OCI-LY7 (cell line): ENCODE data around the gene CTBP2.

Experiments
- EZH2phosphoT487 ChIP-seq: fragments of 200-600 bp; sonication (generic); IDR thresholded peaks from 2 replicates; pipeline ENCODE4 v1.6.1; 2018; ENCODE audit warnings: low read depth, borderline replicate concordance, mild to moderate bottlenecking, mixed run types, antibody characterized with exemption, low read length, moderate library complexity, mixed read lengths
- TF ChIP-seq, protein P1 (sequence below): fragments of 200-600 bp; sonication (generic); conservative IDR thresholded peaks from 2 replicates; pipeline ENCODE4 v1.5.1; 2014; ENCODE audit warnings: mild to moderate bottlenecking, antibody characterized with exemption, low read length, moderate library complexity, mixed read lengths

DNA sequence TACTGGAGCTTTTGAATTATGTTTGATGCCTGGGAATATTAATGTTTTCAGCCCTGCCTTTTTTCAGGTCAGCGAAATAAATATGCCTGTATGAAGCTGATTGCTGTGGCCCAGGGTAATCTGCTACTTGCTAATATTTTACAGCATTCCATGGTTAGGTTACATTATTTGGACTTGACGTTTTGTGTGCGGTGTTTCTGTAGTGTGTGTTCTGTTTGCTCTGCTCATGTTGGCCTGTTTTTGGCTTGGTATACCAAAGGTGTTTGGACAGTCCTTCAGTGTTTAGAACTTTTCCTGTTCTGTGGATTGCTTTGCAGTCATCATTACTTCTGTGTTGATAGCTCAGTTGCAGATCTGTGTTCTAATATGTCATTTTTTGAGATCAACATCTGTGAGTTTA, 206.9 kb downstream of the CTBP2 start:
- TF ChIP-seq, protein P1, sequence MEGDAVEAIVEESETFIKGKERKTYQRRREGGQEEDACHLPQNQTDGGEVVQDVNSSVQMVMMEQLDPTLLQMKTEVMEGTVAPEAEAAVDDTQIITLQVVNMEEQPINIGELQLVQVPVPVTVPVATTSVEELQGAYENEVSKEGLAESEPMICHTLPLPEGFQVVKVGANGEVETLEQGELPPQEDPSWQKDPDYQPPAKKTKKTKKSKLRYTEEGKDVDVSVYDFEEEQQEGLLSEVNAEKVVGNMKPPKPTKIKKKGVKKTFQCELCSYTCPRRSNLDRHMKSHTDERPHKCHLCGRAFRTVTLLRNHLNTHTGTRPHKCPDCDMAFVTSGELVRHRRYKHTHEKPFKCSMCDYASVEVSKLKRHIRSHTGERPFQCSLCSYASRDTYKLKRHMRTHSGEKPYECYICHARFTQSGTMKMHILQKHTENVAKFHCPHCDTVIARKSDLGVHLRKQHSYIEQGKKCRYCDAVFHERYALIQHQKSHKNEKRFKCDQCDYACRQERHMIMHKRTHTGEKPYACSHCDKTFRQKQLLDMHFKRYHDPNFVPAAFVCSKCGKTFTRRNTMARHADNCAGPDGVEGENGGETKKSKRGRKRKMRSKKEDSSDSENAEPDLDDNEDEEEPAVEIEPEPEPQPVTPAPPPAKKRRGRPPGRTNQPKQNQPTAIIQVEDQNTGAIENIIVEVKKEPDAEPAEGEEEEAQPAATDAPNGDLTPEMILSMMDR = no peak
- no peak for TF ChIP-seq EZH2phosphoT487
